ENCODE measurements around the gene COIL.

The COIL gene

GRCh38 chr17:56903560-56903959 lies 57.3 kb downstream of the COIL start:
- no peak for DNase-seq

- no peak for DNase-seq
Observed at GRCh38 chr17:56902348-56902747, 58.5 kb downstream of the COIL start.

- DNase-seq = no peak
Observed at GRCh38 chr17:56899403-56899802, 61.4 kb downstream of the COIL start.

DNA sequence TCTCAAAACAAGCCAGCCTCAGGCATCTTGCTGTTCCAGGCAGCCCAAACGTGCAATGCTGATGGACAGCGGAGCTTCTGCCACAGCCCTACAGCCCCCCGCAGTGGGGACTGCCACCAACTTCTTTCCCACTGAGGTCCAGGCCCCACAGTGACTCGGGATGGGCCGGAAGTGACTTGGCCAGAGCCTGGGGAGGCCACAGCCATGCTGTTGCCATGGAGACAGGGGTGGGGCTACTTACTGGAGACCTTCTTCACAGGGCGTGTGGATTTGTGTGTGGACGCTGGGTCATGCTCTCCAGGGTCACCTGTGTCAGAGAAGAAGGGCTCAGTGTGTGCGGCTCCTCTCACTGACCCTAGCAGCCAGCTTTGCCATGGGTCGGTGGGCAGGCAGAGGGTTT lies 62.0 kb downstream of the COIL start:
- DNase-seq = no peak

DNA sequence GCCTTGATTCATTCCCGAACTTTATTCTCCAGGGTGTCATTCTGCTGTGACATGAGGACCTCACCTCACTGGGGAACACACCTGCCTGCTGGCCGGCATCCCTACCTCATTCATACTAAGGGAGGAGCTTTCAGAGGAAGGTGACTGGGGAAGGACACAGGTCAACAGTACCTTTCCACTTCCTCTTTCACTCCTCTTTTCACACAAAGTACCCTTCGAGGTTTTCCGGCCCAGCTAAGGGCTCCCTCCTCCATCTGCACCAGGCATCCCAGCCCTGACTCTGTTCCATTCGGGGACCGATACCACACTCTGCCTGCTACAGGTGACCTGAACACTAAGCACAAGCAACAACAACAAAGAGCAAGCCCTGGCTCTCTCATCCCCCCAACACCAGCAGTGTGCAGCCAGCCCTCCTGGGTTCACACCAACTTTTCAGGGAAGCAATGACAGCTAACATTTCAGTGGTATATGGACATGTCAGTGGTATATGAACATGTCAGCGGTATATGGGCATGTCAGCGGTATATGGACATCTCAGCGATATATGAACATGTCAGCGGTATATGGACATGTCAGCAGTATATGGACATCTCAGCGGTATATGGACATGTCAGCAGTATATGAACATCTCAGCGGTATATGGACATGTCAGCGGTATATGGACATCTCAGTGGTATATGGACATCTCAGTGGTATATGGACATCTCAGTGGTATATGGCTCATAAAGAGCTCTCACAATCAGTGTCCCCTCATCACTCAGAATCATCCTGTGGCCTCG lies 63.0 kb downstream of the COIL start:
- no peak for DNase-seq

DNA sequence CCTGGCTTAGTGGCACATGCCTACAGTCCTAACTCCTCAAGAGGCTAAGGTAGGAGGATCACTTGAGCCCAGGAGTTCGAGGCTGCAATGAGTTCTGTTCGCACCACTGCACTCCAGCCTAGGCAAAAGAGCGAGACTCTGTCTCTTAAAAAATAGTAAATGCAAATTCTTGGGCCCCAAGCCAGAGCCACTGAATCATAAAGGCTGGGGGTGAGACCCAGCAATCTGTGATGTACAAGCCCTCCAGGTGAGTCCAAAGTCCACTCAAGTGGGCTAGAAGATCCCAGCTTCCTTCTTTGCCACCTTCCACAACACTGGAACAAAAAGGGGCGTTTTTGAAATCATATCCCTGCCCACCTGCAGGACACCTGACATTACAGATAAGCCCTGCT lies 63.9 kb downstream of the COIL start:
- no peak for DNase-seq

DNA sequence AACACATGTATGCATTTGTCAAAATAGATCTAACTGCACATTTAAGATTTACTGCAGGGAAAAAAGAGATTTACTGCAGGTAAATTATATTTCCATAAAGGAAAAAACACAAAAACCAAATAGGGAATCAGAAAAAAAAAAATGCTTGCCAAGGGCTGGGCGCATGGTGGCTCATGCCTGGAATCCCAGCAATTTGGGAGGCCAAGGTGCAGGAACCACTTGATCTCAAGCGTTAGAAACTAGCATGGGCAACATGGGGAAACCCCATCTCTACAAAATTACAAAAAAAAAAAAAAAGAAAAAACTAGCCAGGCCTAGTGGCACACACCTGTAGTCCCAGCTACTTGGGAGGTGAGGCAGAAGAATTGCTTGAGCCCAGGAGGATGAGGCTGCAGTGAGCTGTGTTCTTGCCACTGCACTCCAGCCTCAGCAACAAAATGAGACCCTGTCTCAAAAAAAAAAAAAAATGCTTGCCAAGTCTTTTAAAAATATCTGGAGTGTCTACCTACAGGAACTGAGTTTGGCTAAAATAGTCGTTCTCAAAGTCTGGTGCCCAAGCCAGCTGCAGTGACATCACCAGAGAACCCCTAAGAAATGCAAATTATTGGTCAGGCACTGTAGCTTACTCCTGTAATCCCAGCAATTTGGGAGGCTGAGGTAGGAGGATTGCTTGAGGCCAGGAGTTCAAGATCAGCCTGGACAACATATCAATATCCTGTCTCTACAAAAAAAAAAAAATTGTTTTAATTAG lies 64.5 kb downstream of the COIL start:
- DNase-seq = no peak

DNA sequence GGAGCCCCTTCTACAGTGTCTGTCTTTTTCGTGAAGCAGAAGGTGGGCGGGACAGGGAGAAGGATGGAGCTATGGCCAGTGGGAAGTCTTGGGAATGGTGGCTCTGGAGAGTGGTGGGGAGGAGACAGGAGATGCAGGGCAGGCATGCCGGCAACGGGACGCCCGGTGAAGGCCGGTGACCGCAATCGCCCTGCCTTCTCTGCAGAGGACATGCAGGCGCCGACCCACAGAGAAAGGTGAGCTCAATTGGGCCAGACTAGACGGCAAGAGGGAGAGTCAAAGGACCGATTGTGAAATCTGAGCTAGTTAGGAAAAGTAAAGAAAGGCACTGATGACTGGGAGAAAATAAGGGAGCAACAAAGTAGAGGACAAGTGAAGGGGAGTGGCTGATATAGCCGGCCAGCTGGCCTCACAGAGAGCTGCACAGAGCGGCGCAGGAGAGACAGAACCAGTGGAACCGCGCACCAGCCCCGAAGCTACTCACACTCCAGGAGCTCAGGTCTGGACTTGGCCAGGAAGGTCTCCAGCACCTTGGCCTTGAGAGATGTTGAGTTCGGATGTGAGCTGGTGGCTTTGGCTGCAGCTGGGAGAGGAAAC lies 65.9 kb downstream of the COIL start:
- DNase-seq = no peak

- no peak for DNase-seq
Observed at GRCh38 chr17:56893503-56893902, 67.3 kb downstream of the COIL start.

DNA sequence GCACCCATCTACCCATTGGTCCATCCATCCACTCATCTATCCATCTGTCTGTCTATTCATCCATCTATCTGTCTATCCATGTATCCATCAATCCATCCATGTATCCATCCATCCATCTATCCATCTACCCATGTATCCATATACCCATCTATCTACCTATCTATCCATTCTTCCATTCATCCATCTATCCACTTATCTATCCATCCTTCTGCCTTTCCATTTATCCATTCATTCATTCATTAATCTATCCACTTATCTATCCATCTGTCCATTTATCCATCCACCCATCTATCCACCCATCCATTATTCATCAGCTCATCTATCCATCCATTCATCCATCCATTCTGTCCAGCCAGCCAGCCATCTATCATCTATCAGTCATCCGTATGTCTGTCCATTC lies 68.5 kb downstream of the COIL start:
- DNase-seq = no peak

- DNase-seq = no peak
Observed at GRCh38 chr17:56891751-56892150, 69.1 kb downstream of the COIL start.

- DNase-seq = no peak
Observed at GRCh38 chr17:56890906-56891674, 69.8 kb downstream of the COIL start.

- DNase-seq = no peak
Observed at GRCh38 chr17:56890390-56890789, 70.5 kb downstream of the COIL start.

Data from NK-92 treated with Interleukin-12 subunit alpha and Interleukin-12 subunit beta, amount 100 ng/mL, for 24 hours (cell line).